PC-3 (cell line): Measurements from ENCODE around the gene TSEN15. TPM values are rescaled to one million over a fixed set of nuclear protein-coding genes. Genes with fewer than 3 reads are reported as not detected.

Experiments used
- ATAC-seq: fragments of 200-7000 bp; cut with Tn5 transposase; 2 replicates; pipeline ENCODE4 v1.9.1; 2020; ENCODE audit warnings: mild to moderate bottlenecking, moderate library complexity
- BruUV-seq: library from RNA; stranded (reverse); fragments of 400-500 nt; replicated peaks from 2 replicates; lab custom pipeline; 2021; lab: Mats Ljungman, UMichigan
- CTCF ChIA-PET: fragments of 300-600 bp; sonication (Branson Sonifier 250); formaldehyde crosslinking; loops from one replicate; lab custom pipeline; 2022; ENCODE audit warnings: antibody characterized with exemption; lab: Charles Lee
- POLR2A ChIA-PET: fragments of 300-600 bp; sonication (Branson Sonifier 250); formaldehyde crosslinking; loops from one replicate; lab custom pipeline; 2022; ENCODE audit warnings: antibody characterized with exemption; ENCODE audit not compliant: unreplicated experiment; lab: Charles Lee
- DNase-seq: peaks from one replicate; pipeline ENCODE4 v3.0.0-alpha.2; 2015
- H2AFZ ChIP-seq: fragments of 300-600 bp; sonication (generic); 2 replicates; pipeline ENCODE4 v1.6.0; 2016; ENCODE audit warnings: antibody characterized with exemption, low read length
- H3F3A ChIP-seq: fragments of 300-600 bp; sonication (generic); one replicate; pipeline ENCODE4 v1.6.0; 2017; ENCODE audit warnings: antibody characterized with exemption, low read length, control low read depth, mild to moderate bottlenecking; ENCODE audit not compliant: unreplicated experiment
- H3K27ac ChIP-seq: fragments of 300-600 bp; sonication (generic); 2 replicates; pipeline ENCODE4 v1.5.1; 2016; ENCODE audit warnings: mild to moderate bottlenecking, low read length
- H3K27me3 ChIP-seq: fragments of 300-600 bp; sonication (generic); 2 replicates; pipeline ENCODE4 v1.6.1; 2016; ENCODE audit warnings: low read length, mixed read lengths
- H3K36me3 ChIP-seq: fragments of 300-600 bp; sonication (generic); 2 replicates; pipeline ENCODE4 v1.6.1; 2016; ENCODE audit warnings: low read depth, mixed run types, low read length, mixed read lengths
- H3K4me1 ChIP-seq: fragments of 300-600 bp; sonication (generic); 2 replicates; pipeline ENCODE4 v1.5.1; 2016; ENCODE audit warnings: low read length; ENCODE audit not compliant: insufficient read depth
- H3K4me2 ChIP-seq: fragments of 300-600 bp; sonication (generic); 2 replicates; pipeline ENCODE4 v1.6.0; 2016; ENCODE audit warnings: low read length
- H3K4me3 ChIP-seq: fragments of 300-600 bp; sonication (generic); 2 replicates; pipeline ENCODE4 v1.5.1; 2016; ENCODE audit warnings: mild to moderate bottlenecking, low read length, mixed read lengths
- H3K79me2 ChIP-seq: fragments of 300-600 bp; sonication (generic); 2 replicates; pipeline ENCODE4 v1.6.1; 2017; ENCODE audit warnings: low read length, mixed read lengths
- H3K9ac ChIP-seq: fragments of 300-600 bp; sonication (generic); 2 replicates; pipeline ENCODE4 v1.6.0; 2016; ENCODE audit warnings: mild to moderate bottlenecking, low read length
- H3K9me2 ChIP-seq: fragments of 300-600 bp; sonication (generic); replicated peaks from 2 replicates; pipeline ENCODE4 v1.6.1; 2016; ENCODE audit warnings: mixed run types, low read length, mixed read lengths
- H3K9me3 ChIP-seq: fragments of 300-600 bp; sonication (generic); 2 replicates; pipeline ENCODE4 v1.6.1; 2016; ENCODE audit warnings: low read length, mixed read lengths
- H4K20me1 ChIP-seq: fragments of 300-600 bp; sonication (generic); 2 replicates; pipeline ENCODE4 v1.6.1; 2016; ENCODE audit warnings: low read length, mixed read lengths
- CTCF ChIP-seq: fragments of 300-600 bp; sonication (generic); conservative IDR thresholded peaks from 2 replicates; pipeline ENCODE4 v1.5.1; 2017; ENCODE audit warnings: antibody characterized with exemption, low read depth, mild to moderate bottlenecking, low read length
- EZH2 ChIP-seq: fragments of 300-600 bp; sonication (generic); IDR thresholded peaks from one replicate; pipeline ENCODE4 v1.6.1; 2017; ENCODE audit warnings: antibody characterized with exemption, mild to moderate bottlenecking, low read length; ENCODE audit not compliant: unreplicated experiment
- EZH2phosphoT487 ChIP-seq: fragments of 300-600 bp; sonication (generic); IDR thresholded peaks from 2 replicates; pipeline ENCODE4 v1.6.1; 2018; ENCODE audit warnings: mild to moderate bottlenecking, antibody characterized with exemption, low read length, borderline replicate concordance
- intact Hi-C: fragments of 100-400 bp; cut with micrococcal nuclease; formaldehyde crosslinking; loops from 2 replicates; pipeline ENCODE4 v1.9.0; 2023
- total RNA-seq: library from RNA; depleted of rRNA; stranded (reverse); fragments of >200 nt; gene quantifications from 2 replicates; pipeline ENCODE4 v1.2.3, GENCODE V29; 2014

Gene TSEN15
- total RNA-seq, 1 experiment from 2014 or later, result 29.7 TPM

- Histone ChIP-seq H3K4me1 (no peaks in the 10 kb centered on the region), H3K4me2 (no peak overlapping the region), H3K9ac (no peak overlapping the region), H3F3A (no peaks in the 10 kb centered on the region), H3K36me3 (no peaks in the 10 kb centered on the region; the same call in none of the 2 replicates), H3K4me3 (no peak overlapping the region), H3K27me3 (no peaks in the 10 kb centered on the region), H3K27ac (no peak overlapping the region), H3K9me2 (no peaks in the 10 kb centered on the region), H4K20me1 (no peaks in the 10 kb centered on the region), H2AFZ (no peak overlapping the region), H3K9me3 (no peaks in the 10 kb centered on the region), H3K79me2 (0 out of 2 replicates have a peak, but pooled peaks cover 6% of the 10 kb centered on the region)
- ATAC-seq, result no peak
- TF ChIP-seq EZH2phosphoT487 (no peak), EZH2 (no peak), CTCF (no peak)
- intact Hi-C loops, result loop anchor here (10.0 kb wide), 1 partner anchor 111 kb away; no protein-coding TSS in a partner anchor
- DNase-seq, result no peak
- ChIA-PET CTCF (no interaction called here), POLR2A (no interaction called here)
- BruUV-seq, result no TSS peak
Observed at GRCh38 chr1:184065559-184065958, 14.0 kb downstream of the TSEN15 start.

- no peak for ATAC-seq
- POLR2A ChIA-PET, result no interaction called here
Observed at GRCh38 chr1:184068354-184068753, 16.8 kb downstream of the TSEN15 start.

More at GRCh38 chr1:184068354-184068753, 16.8 kb downstream of the TSEN15 start:
- H3K4me1 ChIP-seq, result no peaks in the 10 kb centered on the region
- CTCF ChIA-PET, result no interaction called here
- intact Hi-C loops, result loop anchor here (10.0 kb wide), 1 partner anchor 114 kb away; no protein-coding TSS in a partner anchor
- no peak for DNase-seq
- no peak overlapping the region for H3K4me3 ChIP-seq
- no peaks in the 10 kb centered on the region for H4K20me1 ChIP-seq
- no peak overlapping the region for H2AFZ ChIP-seq
- TF ChIP-seq CTCF (no peak), EZH2 (no peak), EZH2phosphoT487 (no peak)
- no peak overlapping the region for H3K4me2 ChIP-seq
- no peaks in the 10 kb centered on the region for H3K79me2 ChIP-seq
- H3K36me3 ChIP-seq, result no peaks in the 10 kb centered on the region
- no peaks in the 10 kb centered on the region for H3K9me3 ChIP-seq
- H3K27me3 ChIP-seq, result no peaks in the 10 kb centered on the region
- no peak overlapping the region for H3K27ac ChIP-seq
- H3F3A ChIP-seq, result no peaks in the 10 kb centered on the region
- BruUV-seq, result no TSS peak
- H3K9ac ChIP-seq, result no peak overlapping the region
- no peaks in the 10 kb centered on the region for H3K9me2 ChIP-seq
